ENCODE data around the gene TMEM52.

DNA sequence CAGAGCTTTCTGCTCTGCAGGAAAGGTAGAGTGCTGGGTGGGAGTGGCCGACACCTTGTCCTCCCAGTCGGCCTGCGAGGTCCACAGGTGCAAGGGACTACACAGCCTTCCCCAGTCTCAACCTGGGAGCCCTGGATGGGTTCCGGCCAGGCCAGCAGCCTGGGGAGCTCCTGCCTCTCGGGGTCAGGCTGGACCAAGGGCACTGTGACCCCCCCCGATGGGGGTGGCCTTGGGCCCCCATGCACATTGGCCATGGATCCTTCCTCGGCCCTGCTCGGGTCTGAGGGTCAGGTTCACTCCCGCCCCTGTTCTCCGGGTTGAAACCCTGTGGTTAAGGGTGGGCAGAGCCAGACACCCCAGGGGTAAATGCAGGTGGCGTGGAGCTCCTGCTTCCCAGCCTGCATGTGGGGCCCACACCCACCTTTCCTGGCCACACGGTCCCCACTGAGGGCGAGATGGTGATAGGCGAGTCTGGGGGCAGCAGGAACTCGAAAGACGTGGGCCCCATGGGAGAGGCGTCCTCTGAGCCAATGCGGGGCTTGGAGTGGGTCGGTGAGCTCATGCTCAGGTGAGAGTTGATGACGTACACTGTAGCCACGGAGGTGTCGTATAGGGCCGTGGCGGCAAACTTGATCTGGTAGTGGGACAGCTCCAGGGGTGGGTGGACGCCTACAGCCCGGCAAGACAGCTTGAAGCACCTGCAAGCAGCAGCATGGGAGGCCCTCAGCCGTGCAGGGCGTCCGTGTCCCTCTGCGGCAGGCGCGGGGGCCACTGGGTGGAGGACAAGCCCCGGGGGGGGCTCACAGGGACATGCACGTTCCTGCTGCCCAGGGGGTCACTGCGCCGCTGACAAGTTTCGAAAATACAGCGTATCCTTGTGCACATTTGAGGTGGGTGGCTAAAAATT, 10.8 kb upstream of the TMEM52 start:
- TF ChIP-seq SP1 (IDR thresholded peaks at IDR 0.05) (no peak), ARNT (IDR thresholded peaks at IDR 0.05) (no peak), BHLHE40 (IDR thresholded peaks at IDR 0.05; ENCODE audit: borderline replicate concordance) (no peak), FOXM1 (IDR thresholded peaks at IDR 0.05; ENCODE audit: borderline replicate concordance) (no peak), SUZ12 (IDR thresholded peaks at IDR 0.05) (no peak), TARDBP (IDR thresholded peaks at IDR 0.05) (no peak), HDGF (IDR thresholded peaks at IDR 0.05; ENCODE audit: borderline replicate concordance) (no peak), ELF4 (IDR thresholded peaks at IDR 0.05) (no peak), ZNF384 (IDR thresholded peaks at IDR 0.05) (no peak), L3MBTL2 (conservative IDR thresholded peaks at IDR 0.05) (no peak), NFRKB (IDR thresholded peaks at IDR 0.05) (no peak), FOXK2 (IDR thresholded peaks at IDR 0.05) (no peak), LEF1 (IDR thresholded peaks at IDR 0.05; ENCODE audit: borderline replicate concordance) (no peak)
- TF ChIP-seq, protein P1, sequence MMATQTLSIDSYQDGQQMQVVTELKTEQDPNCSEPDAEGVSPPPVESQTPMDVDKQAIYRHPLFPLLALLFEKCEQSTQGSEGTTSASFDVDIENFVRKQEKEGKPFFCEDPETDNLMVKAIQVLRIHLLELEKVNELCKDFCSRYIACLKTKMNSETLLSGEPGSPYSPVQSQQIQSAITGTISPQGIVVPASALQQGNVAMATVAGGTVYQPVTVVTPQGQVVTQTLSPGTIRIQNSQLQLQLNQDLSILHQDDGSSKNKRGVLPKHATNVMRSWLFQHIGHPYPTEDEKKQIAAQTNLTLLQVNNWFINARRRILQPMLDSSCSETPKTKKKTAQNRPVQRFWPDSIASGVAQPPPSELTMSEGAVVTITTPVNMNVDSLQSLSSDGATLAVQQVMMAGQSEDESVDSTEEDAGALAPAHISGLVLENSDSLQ (IDR thresholded peaks at IDR 0.05): no peak

All from HEK293T (cell line).